HG03045 (cell line): Measurements from ENCODE around the gene ZNF732.
"Not testable (repeated sequence)": the region's sequence is repeated elsewhere in the genome, so short reads cannot be mapped to it uniquely, and the experiment has no call there.

ENCODE experiments used
- ATAC-seq: cut with Tn5 transposase; IDR thresholded peaks from one replicate; pipeline ENCODE4 v1.9.1; 2021; ENCODE audit warnings: mild to moderate bottlenecking, moderate library complexity; ENCODE audit not compliant: unreplicated experiment

The ZNF732 gene

GRCh38 chr4:253936-254756 lies 51.1 kb downstream of the ZNF732 start:
- ATAC-seq: no peak

GRCh38 chr4:252065-252601 lies 53.1 kb downstream of the ZNF732 start:
- ATAC-seq: no peak

- ATAC-seq: no peak
Observed at GRCh38 chr4:244471-244870, 60.8 kb downstream of the ZNF732 start.

- no peak for ATAC-seq
Observed at GRCh38 chr4:243426-243825, 61.8 kb downstream of the ZNF732 start.

- no peak for ATAC-seq
Observed at GRCh38 chr4:242121-242848, 63.0 kb downstream of the ZNF732 start.

GRCh38 chr4:241411-241810 lies 63.9 kb downstream of the ZNF732 start:
- ATAC-seq: not testable (repeated sequence)

- no peak for ATAC-seq
Observed at GRCh38 chr4:236028-236427, 69.2 kb downstream of the ZNF732 start.

GRCh38 chr4:234178-234577 lies 71.1 kb downstream of the ZNF732 start:
- no peak for ATAC-seq

- ATAC-seq: no peak
Observed at GRCh38 chr4:223913-224497, 81.3 kb downstream of the ZNF732 start.
